Gastrocnemius medialis (tissue), 4 donors: Measurements from ENCODE around the gene EXTL1.

Experiments used
- CTCF ChIP-seq, 5 experiments: fragments of 450-650 bp in 3 of 5; fragments of 200-600 bp in 2 of 5; sonication (generic) in 2 of 5; IDR thresholded peaks in 4 of 5; conservative IDR thresholded peaks in 1 of 5; 1 replicate in 4 of 5; 2 replicates in 1 of 5; pipeline ENCODE4 v1.5.1; 2016 to 2019; ENCODE audit warnings: antibody characterized with exemption in 5 of 5, mild to moderate bottlenecking in 3 of 5, moderate library complexity in 3 of 5
- POLR2A ChIP-seq, 2 donors: fragments of 450-650 bp; IDR thresholded peaks; one replicate each; pipeline ENCODE4 v1.6.1; 2017; ENCODE audit warnings: antibody characterized with exemption in 2 of 2, mild to moderate bottlenecking in 2 of 2, moderate library complexity in 2 of 2

GRCh38 chr1:26017606-26018005, 4.0 kb upstream of the EXTL1 start:
- TF ChIP-seq POLR2A (IDR thresholded peaks at IDR 0.05), result no peak
- TF ChIP-seq CTCF (IDR thresholded peaks at IDR 0.05 in 4 of 5, conservative IDR thresholded peaks at IDR 0.05 in 1 of 5), result no peak
